ENCODE measurements around the gene TRIM26.
"Not testable (repeated sequence)": the region's sequence is repeated elsewhere in the genome, so short reads cannot be mapped to it uniquely, and the experiment has no call there.

DNA sequence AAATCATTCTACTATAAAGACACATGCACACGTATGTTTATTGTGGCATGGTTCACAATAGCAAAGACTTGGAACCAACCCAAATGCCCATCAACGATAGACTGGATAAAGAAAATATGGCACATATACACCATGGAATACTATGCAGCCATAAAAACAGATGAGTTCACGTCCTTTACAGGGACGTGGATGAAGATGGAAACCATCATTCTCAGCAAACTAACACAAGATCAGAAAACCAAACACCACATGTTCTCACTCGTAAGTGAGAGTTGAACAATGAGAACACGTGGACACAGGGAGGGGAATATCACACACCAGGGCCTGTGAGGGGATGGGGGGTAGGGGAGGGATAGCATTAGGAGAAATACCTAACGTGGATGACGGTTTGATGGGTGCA, 73.0 kb downstream of the TRIM26 start:
- TF ChIP-seq, protein P1, sequence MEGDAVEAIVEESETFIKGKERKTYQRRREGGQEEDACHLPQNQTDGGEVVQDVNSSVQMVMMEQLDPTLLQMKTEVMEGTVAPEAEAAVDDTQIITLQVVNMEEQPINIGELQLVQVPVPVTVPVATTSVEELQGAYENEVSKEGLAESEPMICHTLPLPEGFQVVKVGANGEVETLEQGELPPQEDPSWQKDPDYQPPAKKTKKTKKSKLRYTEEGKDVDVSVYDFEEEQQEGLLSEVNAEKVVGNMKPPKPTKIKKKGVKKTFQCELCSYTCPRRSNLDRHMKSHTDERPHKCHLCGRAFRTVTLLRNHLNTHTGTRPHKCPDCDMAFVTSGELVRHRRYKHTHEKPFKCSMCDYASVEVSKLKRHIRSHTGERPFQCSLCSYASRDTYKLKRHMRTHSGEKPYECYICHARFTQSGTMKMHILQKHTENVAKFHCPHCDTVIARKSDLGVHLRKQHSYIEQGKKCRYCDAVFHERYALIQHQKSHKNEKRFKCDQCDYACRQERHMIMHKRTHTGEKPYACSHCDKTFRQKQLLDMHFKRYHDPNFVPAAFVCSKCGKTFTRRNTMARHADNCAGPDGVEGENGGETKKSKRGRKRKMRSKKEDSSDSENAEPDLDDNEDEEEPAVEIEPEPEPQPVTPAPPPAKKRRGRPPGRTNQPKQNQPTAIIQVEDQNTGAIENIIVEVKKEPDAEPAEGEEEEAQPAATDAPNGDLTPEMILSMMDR (IDR thresholded peaks at IDR 0.05) = not testable (repeated sequence)
- not testable (repeated sequence) for TF ChIP-seq EZH2 (IDR thresholded peaks at IDR 0.05; ENCODE audit: borderline replicate concordance, insufficient read depth, low read depth, low read length, poor library complexity, severe bottlenecking)

All from B cell (primary cell).